ENCODE results near the gene PARP9.
"Not testable (repeated sequence)": the region's sequence is repeated elsewhere in the genome, so short reads cannot be mapped to it uniquely, and the experiment has no call there.

Gene PARP9

DNA sequence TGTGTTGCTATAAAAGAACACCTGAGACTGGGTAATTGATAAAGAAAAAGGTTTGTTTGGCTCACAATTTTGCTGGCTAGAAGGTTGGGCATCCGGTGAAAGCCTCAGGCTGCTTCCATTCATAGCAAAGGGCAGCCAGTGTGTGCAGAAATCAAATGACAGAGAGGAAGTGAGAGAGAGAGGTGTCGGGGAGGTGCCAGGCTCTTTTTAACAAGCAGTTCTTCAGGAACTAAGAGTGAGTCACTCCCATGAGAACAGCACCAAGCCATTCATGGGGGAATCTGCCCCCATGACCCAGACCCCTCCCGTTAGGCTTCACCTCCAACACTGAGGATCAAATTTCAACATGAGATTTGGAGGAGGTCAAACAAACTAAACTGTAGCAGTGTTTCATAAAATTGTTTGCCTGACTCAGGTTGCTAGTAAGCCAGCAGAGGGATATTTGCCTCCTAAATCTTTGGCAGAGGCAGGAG lies 8.9 kb upstream of the PARP9 start:
- DNase-seq, result no peak

DNA sequence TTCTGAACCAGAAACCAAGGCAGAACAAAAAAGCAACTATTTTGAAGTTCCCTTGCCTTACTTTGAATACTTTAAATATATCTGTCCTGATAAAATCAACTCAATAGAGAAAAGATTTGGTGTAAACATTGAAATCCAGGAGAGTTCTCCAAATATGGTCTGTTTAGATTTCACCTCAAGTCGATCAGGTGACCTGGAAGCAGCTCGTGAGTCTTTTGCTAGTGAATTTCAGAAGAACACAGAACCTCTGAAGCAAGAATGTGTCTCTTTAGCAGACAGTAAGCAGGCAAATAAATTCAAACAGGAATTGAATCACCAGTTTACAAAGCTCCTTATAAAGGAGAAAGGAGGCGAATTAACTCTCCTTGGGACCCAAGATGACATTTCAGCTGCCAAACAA lies 4.7 kb upstream of the PARP9 start:
- DNase-seq, result no peak

DNA sequence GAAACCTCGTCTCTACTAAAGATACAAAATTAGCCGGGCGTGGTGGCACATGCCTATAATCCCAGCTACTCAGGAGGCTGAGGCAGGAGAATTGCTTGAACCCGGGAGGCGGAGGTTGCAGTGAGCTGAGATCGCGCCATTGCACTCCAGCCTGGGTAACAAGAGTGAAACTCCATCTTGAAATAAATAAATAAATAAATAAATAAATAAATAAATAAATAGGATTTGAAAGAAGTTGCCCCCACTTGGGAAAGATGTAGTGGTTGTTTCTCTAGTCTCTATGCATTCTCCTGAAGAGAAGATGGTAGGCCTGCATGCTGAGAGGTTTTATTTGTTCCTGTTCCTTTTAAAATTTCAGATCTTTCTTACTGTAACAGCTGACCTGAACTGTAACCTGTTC lies 4.0 kb upstream of the PARP9 start:
- not testable (repeated sequence) for DNase-seq

- no peak for DNase-seq
Observed at GRCh38 chr3:122563717-122564025, 429 bp downstream of the PARP9 start.

DNA sequence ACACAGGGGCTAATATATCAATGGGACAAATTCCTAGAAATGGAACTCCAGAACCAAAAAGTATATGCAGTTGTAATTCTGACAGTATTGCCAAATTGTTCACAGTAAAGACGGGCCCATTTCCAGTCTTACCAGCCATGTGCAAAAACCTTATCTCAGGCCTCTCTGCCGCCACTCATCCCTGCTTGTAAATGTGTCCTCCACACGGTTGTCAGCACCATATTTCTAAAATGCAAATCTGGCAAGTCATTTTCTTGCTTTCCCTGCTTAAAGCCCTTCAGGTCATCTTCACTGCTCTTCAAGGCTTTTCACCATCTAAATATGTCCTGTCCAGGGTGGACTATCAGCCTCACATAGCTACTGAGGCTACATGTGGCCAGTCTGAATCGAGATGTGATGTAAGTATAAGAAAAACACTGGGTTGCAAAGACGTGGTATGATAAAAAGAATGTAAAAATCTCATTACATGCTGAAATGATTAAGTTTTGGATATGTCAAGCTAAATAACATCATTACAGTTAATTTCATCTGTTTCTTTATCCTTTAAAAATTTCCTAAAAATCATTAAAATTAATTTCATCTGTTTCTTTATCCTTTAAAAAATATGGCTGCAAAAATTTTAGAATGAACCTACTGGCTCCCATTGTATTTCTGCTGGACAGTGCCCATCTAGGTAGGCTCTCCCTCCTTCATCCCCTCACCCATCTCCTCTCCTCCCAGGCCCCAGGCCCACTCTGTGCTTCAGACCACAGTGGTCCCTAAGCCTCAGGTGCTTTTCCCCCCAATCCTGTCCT lies 980 bp downstream of the PARP9 start:
- DNase-seq, result no peak

GRCh38 chr3:122560680-122561079 lies 3.4 kb downstream of the PARP9 start:
- peak; percentile 36 for DNase-seq

DNA sequence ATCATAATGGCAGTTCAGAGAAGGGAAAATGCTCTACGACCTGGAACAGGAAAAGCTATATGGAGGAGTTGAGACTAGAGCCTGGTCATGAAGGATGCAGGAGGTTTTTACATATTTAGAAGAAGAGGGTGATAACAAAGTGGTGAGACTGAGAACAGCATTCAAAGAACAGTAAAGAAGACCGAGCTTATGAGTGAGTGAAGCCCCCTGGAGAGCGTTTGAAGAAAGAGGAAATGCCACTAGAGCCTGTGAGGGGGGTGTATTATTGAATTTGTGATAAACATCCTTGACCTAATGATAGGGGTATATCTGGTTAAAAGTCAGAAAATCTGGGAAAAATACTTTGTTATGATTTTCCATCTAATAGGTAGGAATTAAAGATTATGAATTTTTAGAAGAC lies 4.2 kb downstream of the PARP9 start:
- DNase-seq, result no peak

DNA sequence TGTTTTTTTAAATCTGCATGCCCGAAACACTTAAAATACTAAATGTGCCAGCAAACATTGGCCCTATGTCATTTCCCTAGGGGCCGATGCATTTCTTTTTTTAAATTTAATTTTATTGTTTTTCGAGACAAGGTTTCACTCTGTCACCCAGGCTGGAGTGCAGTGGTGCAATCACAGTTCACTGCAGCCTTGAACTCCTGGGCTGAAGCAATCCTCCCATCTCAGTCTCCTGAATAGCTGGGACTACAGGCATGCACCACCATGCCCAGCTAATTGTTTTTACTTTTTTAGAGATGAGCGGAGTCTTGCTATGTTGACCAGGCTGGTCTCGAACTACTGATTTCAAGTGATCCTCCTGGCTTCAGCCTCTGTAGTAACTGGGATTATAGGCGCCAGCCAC lies 5.5 kb downstream of the PARP9 start:
- DNase-seq, result no peak

DNA sequence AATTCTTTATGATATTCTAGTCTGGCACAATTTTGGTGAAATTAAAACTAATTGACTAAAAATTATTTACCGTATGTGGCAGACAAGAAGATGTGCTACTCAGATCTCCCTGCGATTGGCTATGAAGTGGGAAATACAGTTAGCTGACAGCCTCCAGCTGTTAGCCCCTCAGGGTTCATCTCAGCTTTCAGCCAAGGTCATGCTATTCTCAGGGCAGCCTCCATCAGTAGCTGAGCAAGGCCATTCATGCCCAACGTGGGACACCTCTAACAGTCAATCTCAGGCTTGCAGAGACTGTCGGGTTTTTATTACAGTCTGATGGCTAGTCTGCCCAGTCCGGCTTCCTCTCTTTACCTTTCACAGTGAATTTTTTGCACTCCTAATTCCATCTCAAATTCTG lies 6.7 kb downstream of the PARP9 start:
- DNase-seq, result no peak

DNA sequence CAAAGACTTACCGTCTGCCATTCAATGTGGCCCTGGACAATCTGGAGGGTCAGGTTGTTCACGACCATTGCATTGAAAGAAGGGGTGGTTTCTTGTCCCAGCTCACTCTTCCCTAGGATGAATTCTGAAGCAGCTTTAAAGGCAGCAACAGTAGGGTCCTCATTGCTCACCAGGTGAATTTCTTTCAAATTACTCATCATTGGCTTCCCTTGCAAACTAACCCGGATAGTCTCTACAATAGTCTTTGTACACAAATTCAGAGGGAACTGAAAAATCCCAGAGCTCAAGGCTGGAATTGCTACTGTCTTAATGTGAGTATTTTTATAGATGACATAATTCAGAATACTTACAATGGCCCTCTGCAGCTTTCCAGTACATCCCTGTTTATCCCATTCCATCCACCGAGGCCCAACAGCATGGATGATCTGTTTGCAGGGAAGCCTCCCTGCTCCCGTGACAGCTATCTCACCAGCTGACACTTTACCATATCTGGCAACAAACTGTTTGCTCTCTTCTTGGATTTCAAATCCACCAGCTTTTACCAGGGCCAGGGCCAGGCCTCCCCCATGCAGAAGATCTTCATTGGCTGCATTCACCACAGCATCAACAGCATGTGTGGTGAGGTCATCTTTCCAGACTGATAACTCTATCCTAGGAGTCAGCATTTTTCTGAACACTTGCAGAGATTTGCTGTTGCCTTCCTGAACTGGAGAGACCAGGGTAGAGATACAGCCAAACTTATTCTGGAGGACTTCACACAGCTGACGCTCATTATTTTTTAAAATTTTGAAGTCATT lies 8.6 kb downstream of the PARP9 start:
- no peak for DNase-seq

GRCh38 chr3:122553171-122553570 lies 10.9 kb downstream of the PARP9 start:
- DNase-seq, result no peak

DNA sequence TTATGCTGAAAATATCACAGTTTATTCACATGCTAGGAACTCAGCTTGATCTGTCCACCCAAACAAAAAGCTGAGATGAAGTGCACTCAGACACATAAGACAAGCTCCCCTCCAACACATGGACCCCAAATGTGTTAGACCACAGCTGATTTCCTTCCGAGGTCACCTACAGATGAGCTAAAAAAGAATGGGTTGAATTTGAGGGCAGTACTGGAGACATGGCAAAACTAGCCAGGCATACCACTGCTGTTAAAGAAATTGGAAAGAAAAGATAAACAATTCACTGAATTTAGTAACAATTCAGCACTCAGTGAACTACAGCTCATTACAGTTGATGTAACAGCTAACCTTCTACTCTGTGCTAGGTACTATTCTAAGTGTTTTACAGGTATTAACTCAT lies 15.5 kb downstream of the PARP9 start:
- DNase-seq, result no peak

GRCh38 chr3:122548076-122548475 lies 16.0 kb downstream of the PARP9 start:
- DNase-seq, result no peak

DNA sequence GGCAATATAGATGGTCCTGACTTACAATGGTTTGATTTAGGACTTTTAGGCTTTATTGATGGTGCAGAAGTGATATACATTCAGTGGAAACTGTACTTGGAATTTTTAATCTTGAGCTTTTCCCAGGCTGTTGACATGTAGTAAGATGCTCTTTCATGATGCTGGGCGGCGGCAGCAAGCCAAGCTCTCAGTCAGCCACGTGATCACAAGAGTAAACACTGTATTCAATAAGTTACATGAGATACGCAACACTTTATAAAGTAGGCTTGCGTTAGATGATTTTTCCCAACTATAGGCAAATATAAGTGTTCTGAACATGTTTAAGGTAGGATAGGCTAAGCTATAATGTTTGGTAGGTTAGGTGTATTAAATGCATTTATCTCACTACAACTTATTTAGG lies 17.9 kb downstream of the PARP9 start:
- no peak for DNase-seq

- DNase-seq, result no peak
Observed at GRCh38 chr3:122538956-122539490, 25.1 kb downstream of the PARP9 start.

- no peak for DNase-seq
Observed at GRCh38 chr3:122536632-122537001, 27.5 kb downstream of the PARP9 start.

DNA sequence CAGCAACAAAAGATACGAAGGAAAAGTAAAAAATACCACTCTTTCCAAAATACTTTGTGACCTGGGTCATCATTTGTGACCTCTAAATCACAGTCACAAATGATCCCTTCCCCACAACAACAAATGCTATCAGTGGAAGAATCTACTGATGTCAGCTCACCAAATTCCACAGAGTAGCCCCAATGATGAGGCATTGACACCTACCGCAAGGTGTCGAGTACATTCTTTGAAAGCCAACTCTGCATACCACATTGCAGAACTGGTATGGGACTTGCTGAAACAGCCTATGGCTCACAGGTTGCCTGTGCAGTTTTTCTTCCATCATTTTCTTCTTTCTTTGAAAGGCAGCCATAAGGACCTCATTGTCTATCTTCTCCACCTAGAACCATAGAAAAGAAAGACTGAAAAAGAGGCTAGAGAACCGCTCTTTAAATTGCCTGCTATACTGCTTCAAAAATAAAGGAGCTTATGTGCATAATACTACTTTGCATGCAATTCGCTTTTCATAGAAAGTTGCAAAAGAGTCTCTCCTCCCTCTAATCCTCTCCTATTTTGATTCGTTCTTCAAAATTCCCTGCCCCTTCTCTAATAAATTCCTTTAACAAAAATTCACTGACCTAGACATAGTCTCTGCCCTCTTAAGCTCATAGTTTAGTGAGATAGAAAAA lies 28.0 kb downstream of the PARP9 start:
- DNase-seq, result no peak

DNA sequence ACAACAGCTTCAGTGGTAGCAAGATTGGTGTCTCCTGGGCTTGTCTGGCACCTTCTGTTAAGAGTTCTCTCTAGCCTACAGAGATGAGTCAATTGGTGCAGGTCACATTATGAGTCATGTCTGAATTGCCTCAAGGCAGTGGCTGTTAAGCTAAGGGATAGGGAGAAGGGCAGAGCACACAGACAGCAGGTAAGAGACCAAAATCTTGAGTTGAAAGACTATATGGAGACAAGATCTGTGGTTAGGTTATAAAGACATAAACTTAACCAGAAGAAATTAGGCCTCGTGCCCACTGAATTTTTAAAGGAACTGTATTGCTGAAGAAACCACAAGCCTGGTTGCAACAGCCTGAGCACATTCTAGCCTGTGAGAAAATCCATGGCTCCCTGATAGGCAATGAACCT lies 30.2 kb downstream of the PARP9 start:
- no peak for DNase-seq

- DNase-seq, result no peak
Observed at GRCh38 chr3:122533480-122533879, 30.6 kb downstream of the PARP9 start.

GRCh38 chr3:122530164-122530563 lies 33.9 kb downstream of the PARP9 start:
- no peak for DNase-seq

- no peak for DNase-seq
Observed at GRCh38 chr3:122523317-122523716, 40.8 kb downstream of the PARP9 start.

GRCh38 chr3:122520861-122521260 lies 43.2 kb downstream of the PARP9 start:
- DNase-seq, result no peak

DNA sequence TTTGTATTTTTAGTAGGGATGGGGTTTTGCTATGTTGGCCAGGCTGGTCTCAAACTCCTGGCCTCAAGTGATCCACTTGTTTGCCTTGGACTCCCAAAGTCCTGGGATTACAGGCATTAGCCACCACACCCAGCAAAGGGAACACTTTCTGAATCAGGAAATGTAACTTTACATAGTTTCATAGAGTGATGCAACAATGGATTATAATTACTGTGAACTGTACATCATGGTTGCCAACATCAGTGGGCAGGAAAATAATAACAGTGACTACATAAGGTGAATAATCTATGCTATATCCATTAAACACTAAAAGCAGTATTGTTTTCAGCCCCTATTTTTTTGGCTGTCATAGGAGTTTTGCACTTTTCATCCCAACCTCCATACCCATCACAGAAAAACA lies 44.4 kb downstream of the PARP9 start:
- DNase-seq, result no peak
